ENCODE results near the gene EPHX1. TPM values are rescaled to one million over a fixed set of nuclear protein-coding genes. Genes with fewer than 3 reads are reported as not detected.

The EPHX1 gene
- total RNA-seq, 1 experiment from 2014 or later, result 35.8 TPM

- Mint-ChIP-seq H3K4me1 (ENCODE audit: insufficient read depth, unreplicated experiment) (no peaks in the 10 kb centered on the region), H3K9me3 (ENCODE audit: unreplicated experiment) (no peaks in the 10 kb centered on the region), H3K36me3 (ENCODE audit: insufficient read depth, unreplicated experiment) (peaks cover 38% of the 10 kb centered on the region), H3K27ac (ENCODE audit: low read depth, unreplicated experiment) (no peak overlapping the region), H3K27me3 (ENCODE audit: insufficient read depth, unreplicated experiment) (no peaks in the 10 kb centered on the region), H3K4me3 (ENCODE audit: unreplicated experiment) (no peak overlapping the region)
- CTCF ChIA-PET, result interaction anchor here (1.2 to 6.3 kb wide), 4 partner anchors 24 to 375 kb away, joined by 3 to 58 read pairs (median 4); no protein-coding TSS in a partner anchor
- intact Hi-C loops (cut with micrococcal nuclease), result loop anchor here (5.0 kb wide), 2 partner anchors 129 to 291 kb away; no protein-coding TSS in a partner anchor
- no peak for DNase-seq (ENCODE audit: unreplicated experiment)
- BruUV-seq (replicated peaks), result no TSS peak
- POLR2A ChIA-PET, result interaction anchor here (0.6 kb wide), 1 partner anchor 14 kb away, joined by 3 read pairs; no protein-coding TSS in a partner anchor
- TF ChIP-seq, protein P1, sequence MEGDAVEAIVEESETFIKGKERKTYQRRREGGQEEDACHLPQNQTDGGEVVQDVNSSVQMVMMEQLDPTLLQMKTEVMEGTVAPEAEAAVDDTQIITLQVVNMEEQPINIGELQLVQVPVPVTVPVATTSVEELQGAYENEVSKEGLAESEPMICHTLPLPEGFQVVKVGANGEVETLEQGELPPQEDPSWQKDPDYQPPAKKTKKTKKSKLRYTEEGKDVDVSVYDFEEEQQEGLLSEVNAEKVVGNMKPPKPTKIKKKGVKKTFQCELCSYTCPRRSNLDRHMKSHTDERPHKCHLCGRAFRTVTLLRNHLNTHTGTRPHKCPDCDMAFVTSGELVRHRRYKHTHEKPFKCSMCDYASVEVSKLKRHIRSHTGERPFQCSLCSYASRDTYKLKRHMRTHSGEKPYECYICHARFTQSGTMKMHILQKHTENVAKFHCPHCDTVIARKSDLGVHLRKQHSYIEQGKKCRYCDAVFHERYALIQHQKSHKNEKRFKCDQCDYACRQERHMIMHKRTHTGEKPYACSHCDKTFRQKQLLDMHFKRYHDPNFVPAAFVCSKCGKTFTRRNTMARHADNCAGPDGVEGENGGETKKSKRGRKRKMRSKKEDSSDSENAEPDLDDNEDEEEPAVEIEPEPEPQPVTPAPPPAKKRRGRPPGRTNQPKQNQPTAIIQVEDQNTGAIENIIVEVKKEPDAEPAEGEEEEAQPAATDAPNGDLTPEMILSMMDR (IDR thresholded peaks at IDR 0.05; ENCODE audit: unreplicated experiment), result no peak
Measured at GRCh38 chr1:225848030-225848955, 38.4 kb downstream of the EPHX1 start.

DNA sequence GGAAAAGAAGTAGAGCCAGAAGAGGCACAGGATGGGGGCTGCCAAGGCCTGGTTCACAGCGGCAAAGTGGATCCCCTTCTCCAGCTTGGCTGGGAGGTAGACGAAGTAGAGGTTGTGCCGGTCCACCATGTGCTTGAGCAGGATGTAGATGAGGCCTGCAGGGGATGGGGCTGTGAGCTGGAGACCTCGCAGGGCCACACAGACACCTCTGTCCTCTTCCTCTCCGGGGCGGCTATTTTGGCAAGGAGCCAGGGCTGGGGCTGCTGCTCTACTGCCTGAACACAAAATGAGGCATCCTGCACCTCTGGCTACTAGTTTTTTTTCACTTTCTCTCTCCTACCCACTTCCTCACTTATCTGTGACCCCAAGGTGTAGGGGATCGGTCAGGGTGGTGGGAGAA, 40.0 kb downstream of the EPHX1 start:
- Mint-ChIP-seq H3K36me3 (ENCODE audit: insufficient read depth, unreplicated experiment) (peaks cover 34% of the 10 kb centered on the region), H3K27me3 (ENCODE audit: insufficient read depth, unreplicated experiment) (no peaks in the 10 kb centered on the region), H3K27ac (ENCODE audit: low read depth, unreplicated experiment) (no peak overlapping the region), H3K4me3 (ENCODE audit: unreplicated experiment) (no peak overlapping the region), H3K9me3 (ENCODE audit: unreplicated experiment) (no peaks in the 10 kb centered on the region), H3K4me1 (ENCODE audit: insufficient read depth, unreplicated experiment) (no peaks in the 10 kb centered on the region)
- TF ChIP-seq, protein P1 (IDR thresholded peaks at IDR 0.05; ENCODE audit: unreplicated experiment), result no peak
- ChIA-PET CTCF (interaction anchor here (0.6 to 6.2 kb wide), 6 partner anchors 39 to 376 kb away, joined by 3 to 42 read pairs (median 4); no protein-coding TSS in a partner anchor), POLR2A (interaction anchor here (0.7 to 2.6 kb wide), 4 partner anchors 9 to 1344 kb away, joined by 3 to 12 read pairs (median 6); partner anchors contain the start of gene SRP9)
- BruUV-seq (replicated peaks), result no TSS peak
- intact Hi-C loops (cut with micrococcal nuclease), result loop anchor here (5.0 kb wide), 2 partner anchors 127 to 293 kb away; no protein-coding TSS in a partner anchor
- no peak for DNase-seq (ENCODE audit: unreplicated experiment)

- H3K4me3 Mint-ChIP-seq (ENCODE audit: unreplicated experiment), result no peak overlapping the region
- no peaks in the 10 kb centered on the region for H3K27me3 Mint-ChIP-seq (ENCODE audit: insufficient read depth, unreplicated experiment)
- intact Hi-C loops (cut with micrococcal nuclease), result no loop called here
- BruUV-seq (replicated peaks), result no TSS peak
- no peaks in the 10 kb centered on the region for H3K9me3 Mint-ChIP-seq (ENCODE audit: unreplicated experiment)
- CTCF ChIA-PET, result interaction anchor here (0.5 to 6.2 kb wide), 6 partner anchors 9 to 377 kb away, joined by 3 to 42 read pairs (median 4); no protein-coding TSS in a partner anchor
- TF ChIP-seq, protein P1 (IDR thresholded peaks at IDR 0.05; ENCODE audit: unreplicated experiment), result no peak
- peaks cover 31% of the 10 kb centered on the region for H3K36me3 Mint-ChIP-seq (ENCODE audit: insufficient read depth, unreplicated experiment)
- POLR2A ChIA-PET, result interaction anchor here (0.7 to 2.6 kb wide), 3 partner anchors 15 to 1344 kb away, joined by 3 to 12 read pairs (median 8); partner anchors contain the start of gene SRP9
- no peak for DNase-seq (ENCODE audit: unreplicated experiment)
- no peak overlapping the region for H3K27ac Mint-ChIP-seq (ENCODE audit: low read depth, unreplicated experiment)
- no peaks in the 10 kb centered on the region for H3K4me1 Mint-ChIP-seq (ENCODE audit: insufficient read depth, unreplicated experiment)
Measured at GRCh38 chr1:225850370-225850769, 40.4 kb downstream of the EPHX1 start.

GRCh38 chr1:225851805-225852204, 41.9 kb downstream of the EPHX1 start:
- H3K27me3 Mint-ChIP-seq (ENCODE audit: insufficient read depth, unreplicated experiment), result no peaks in the 10 kb centered on the region
- ChIA-PET POLR2A (interaction anchor here (0.5 to 2.6 kb wide), 7 partner anchors 10 to 120 kb away, joined by 3 to 8 read pairs (median 3); partner anchors contain the start of gene PYCR2), CTCF (interaction anchor here (0.7 to 6.2 kb wide), 3 partner anchors 24 to 376 kb away, joined by 3 to 42 read pairs (median 4); no protein-coding TSS in a partner anchor)
- no peak overlapping the region for H3K27ac Mint-ChIP-seq (ENCODE audit: low read depth, unreplicated experiment)
- intact Hi-C loops (cut with micrococcal nuclease), result no loop called here
- no peaks in the 10 kb centered on the region for H3K4me1 Mint-ChIP-seq (ENCODE audit: insufficient read depth, unreplicated experiment)
- H3K9me3 Mint-ChIP-seq (ENCODE audit: unreplicated experiment), result no peaks in the 10 kb centered on the region
- TF ChIP-seq, protein P1 (IDR thresholded peaks at IDR 0.05; ENCODE audit: unreplicated experiment), result no peak
- peaks cover 34% of the 10 kb centered on the region for H3K36me3 Mint-ChIP-seq (ENCODE audit: insufficient read depth, unreplicated experiment)
- no peak overlapping the region for H3K4me3 Mint-ChIP-seq (ENCODE audit: unreplicated experiment)
- no peak for DNase-seq (ENCODE audit: unreplicated experiment)
- BruUV-seq (replicated peaks), result no TSS peak

Data from MCF 10A (cell line).